PC-3 (cell line): Measurements from ENCODE around the gene F5. TPM values are rescaled to one million over a fixed set of nuclear protein-coding genes. Genes with fewer than 3 reads are reported as not detected.

ENCODE experiments used
- ATAC-seq: fragments of 200-7000 bp; cut with Tn5 transposase; 2 replicates; pipeline ENCODE4 v1.9.1; 2020; ENCODE audit warnings: mild to moderate bottlenecking, moderate library complexity
- BruUV-seq: library from RNA; stranded (reverse); fragments of 400-500 nt; replicated peaks from 2 replicates; lab custom pipeline; 2021; lab: Mats Ljungman, UMichigan
- CTCF ChIA-PET: fragments of 300-600 bp; sonication (Branson Sonifier 250); formaldehyde crosslinking; loops from one replicate; lab custom pipeline; 2022; ENCODE audit warnings: antibody characterized with exemption; lab: Charles Lee
- POLR2A ChIA-PET: fragments of 300-600 bp; sonication (Branson Sonifier 250); formaldehyde crosslinking; loops from one replicate; lab custom pipeline; 2022; ENCODE audit warnings: antibody characterized with exemption; ENCODE audit not compliant: unreplicated experiment; lab: Charles Lee
- DNase-seq: peaks from one replicate; pipeline ENCODE4 v3.0.0-alpha.2; 2015
- H2AFZ ChIP-seq: fragments of 300-600 bp; sonication (generic); 2 replicates; pipeline ENCODE4 v1.6.0; 2016; ENCODE audit warnings: antibody characterized with exemption, low read length
- H3F3A ChIP-seq: fragments of 300-600 bp; sonication (generic); one replicate; pipeline ENCODE4 v1.6.0; 2017; ENCODE audit warnings: antibody characterized with exemption, low read length, control low read depth, mild to moderate bottlenecking; ENCODE audit not compliant: unreplicated experiment
- H3K27ac ChIP-seq: fragments of 300-600 bp; sonication (generic); 2 replicates; pipeline ENCODE4 v1.5.1; 2016; ENCODE audit warnings: mild to moderate bottlenecking, low read length
- H3K27me3 ChIP-seq: fragments of 300-600 bp; sonication (generic); 2 replicates; pipeline ENCODE4 v1.6.1; 2016; ENCODE audit warnings: low read length, mixed read lengths
- H3K36me3 ChIP-seq: fragments of 300-600 bp; sonication (generic); 2 replicates; pipeline ENCODE4 v1.6.1; 2016; ENCODE audit warnings: low read depth, mixed run types, low read length, mixed read lengths
- H3K4me1 ChIP-seq: fragments of 300-600 bp; sonication (generic); 2 replicates; pipeline ENCODE4 v1.5.1; 2016; ENCODE audit warnings: low read length; ENCODE audit not compliant: insufficient read depth
- H3K4me2 ChIP-seq: fragments of 300-600 bp; sonication (generic); 2 replicates; pipeline ENCODE4 v1.6.0; 2016; ENCODE audit warnings: low read length
- H3K4me3 ChIP-seq: fragments of 300-600 bp; sonication (generic); 2 replicates; pipeline ENCODE4 v1.5.1; 2016; ENCODE audit warnings: mild to moderate bottlenecking, low read length, mixed read lengths
- H3K79me2 ChIP-seq: fragments of 300-600 bp; sonication (generic); 2 replicates; pipeline ENCODE4 v1.6.1; 2017; ENCODE audit warnings: low read length, mixed read lengths
- H3K9ac ChIP-seq: fragments of 300-600 bp; sonication (generic); 2 replicates; pipeline ENCODE4 v1.6.0; 2016; ENCODE audit warnings: mild to moderate bottlenecking, low read length
- H3K9me2 ChIP-seq: fragments of 300-600 bp; sonication (generic); replicated peaks from 2 replicates; pipeline ENCODE4 v1.6.1; 2016; ENCODE audit warnings: mixed run types, low read length, mixed read lengths
- H3K9me3 ChIP-seq: fragments of 300-600 bp; sonication (generic); 2 replicates; pipeline ENCODE4 v1.6.1; 2016; ENCODE audit warnings: low read length, mixed read lengths
- H4K20me1 ChIP-seq: fragments of 300-600 bp; sonication (generic); 2 replicates; pipeline ENCODE4 v1.6.1; 2016; ENCODE audit warnings: low read length, mixed read lengths
- EZH2 ChIP-seq: fragments of 300-600 bp; sonication (generic); IDR thresholded peaks from one replicate; pipeline ENCODE4 v1.6.1; 2017; ENCODE audit warnings: antibody characterized with exemption, mild to moderate bottlenecking, low read length; ENCODE audit not compliant: unreplicated experiment
- EZH2phosphoT487 ChIP-seq: fragments of 300-600 bp; sonication (generic); IDR thresholded peaks from 2 replicates; pipeline ENCODE4 v1.6.1; 2018; ENCODE audit warnings: mild to moderate bottlenecking, antibody characterized with exemption, low read length, borderline replicate concordance
- intact Hi-C: fragments of 100-400 bp; cut with micrococcal nuclease; formaldehyde crosslinking; loops from 2 replicates; pipeline ENCODE4 v1.9.0; 2023
- total RNA-seq: library from RNA; depleted of rRNA; stranded (reverse); fragments of >200 nt; gene quantifications from 2 replicates; pipeline ENCODE4 v1.2.3, GENCODE V29; 2014
- TF ChIP-seq, protein P1 (sequence below): fragments of 300-600 bp; sonication (generic); conservative IDR thresholded peaks from 2 replicates; pipeline ENCODE4 v1.5.1; 2017; ENCODE audit warnings: antibody characterized with exemption, low read depth, mild to moderate bottlenecking, low read length

F5 gene
- total RNA-seq, 1 experiment from 2014 or later = not detected

- no peak overlapping the region for H3K27ac ChIP-seq
- no peak overlapping the region for H3K4me2 ChIP-seq
- intact Hi-C loops = no loop called here
- no TSS peak for BruUV-seq
- no peaks in the 10 kb centered on the region for H3K36me3 ChIP-seq
- no peaks in the 10 kb centered on the region for H3K27me3 ChIP-seq
- H4K20me1 ChIP-seq = no peaks in the 10 kb centered on the region
- H3K9me3 ChIP-seq = no peaks in the 10 kb centered on the region
- TF ChIP-seq EZH2phosphoT487 (no peak), EZH2 (no peak)
- peaks cover 7% of the 10 kb centered on the region for H3K4me1 ChIP-seq
- ChIA-PET CTCF (no interaction called here), POLR2A (no interaction called here)
- DNase-seq = no peak
- no peaks in the 10 kb centered on the region for H3F3A ChIP-seq
- no peak overlapping the region for H2AFZ ChIP-seq
- ATAC-seq = no peak
- no peaks in the 10 kb centered on the region for H3K79me2 ChIP-seq
- no peak overlapping the region for H3K4me3 ChIP-seq
- H3K9me2 ChIP-seq = no peaks in the 10 kb centered on the region
- no peak overlapping the region for H3K9ac ChIP-seq
These were observed 93.0 kb downstream of the F5 start for GRCh38 chr1:169493251-169493650.

DNA sequence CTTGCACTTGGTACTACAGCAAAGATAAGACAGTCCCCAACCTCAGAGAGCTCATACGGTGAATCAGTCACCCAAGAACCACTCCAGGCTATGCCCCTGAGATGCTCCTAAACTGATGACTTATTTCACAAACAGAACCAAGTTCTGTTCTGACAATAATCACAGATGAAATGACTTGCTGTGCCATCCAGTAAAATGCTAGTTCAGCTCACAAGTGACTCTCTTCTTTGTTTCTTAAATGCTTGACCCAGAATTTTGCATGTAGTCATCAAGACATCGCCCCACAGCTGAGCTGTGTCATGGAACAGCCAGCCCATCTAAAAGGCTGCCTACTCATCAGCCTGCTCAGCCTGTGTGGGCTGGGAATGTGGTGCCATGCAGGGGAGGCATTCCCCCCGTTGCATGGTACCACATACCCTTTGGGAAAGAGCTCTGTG is 94.4 kb downstream of the F5 start:
- Histone ChIP-seq H3F3A (no peaks in the 10 kb centered on the region), H4K20me1 (no peaks in the 10 kb centered on the region), H3K9me3 (no peaks in the 10 kb centered on the region), H3K27ac (no peak overlapping the region), H3K9ac (no peak overlapping the region), H3K9me2 (no peaks in the 10 kb centered on the region), H2AFZ (no peak overlapping the region), H3K79me2 (0 out of 2 replicates have a peak, but pooled peaks cover 3% of the 10 kb centered on the region), H3K27me3 (no peaks in the 10 kb centered on the region), H3K4me3 (no peak overlapping the region), H3K4me1 (peaks cover 16% of the 10 kb centered on the region), H3K36me3 (no peaks in the 10 kb centered on the region), H3K4me2 (no peak overlapping the region)
- no peak for TF ChIP-seq EZH2phosphoT487
- no peak for TF ChIP-seq EZH2
- TF ChIP-seq, protein P1, sequence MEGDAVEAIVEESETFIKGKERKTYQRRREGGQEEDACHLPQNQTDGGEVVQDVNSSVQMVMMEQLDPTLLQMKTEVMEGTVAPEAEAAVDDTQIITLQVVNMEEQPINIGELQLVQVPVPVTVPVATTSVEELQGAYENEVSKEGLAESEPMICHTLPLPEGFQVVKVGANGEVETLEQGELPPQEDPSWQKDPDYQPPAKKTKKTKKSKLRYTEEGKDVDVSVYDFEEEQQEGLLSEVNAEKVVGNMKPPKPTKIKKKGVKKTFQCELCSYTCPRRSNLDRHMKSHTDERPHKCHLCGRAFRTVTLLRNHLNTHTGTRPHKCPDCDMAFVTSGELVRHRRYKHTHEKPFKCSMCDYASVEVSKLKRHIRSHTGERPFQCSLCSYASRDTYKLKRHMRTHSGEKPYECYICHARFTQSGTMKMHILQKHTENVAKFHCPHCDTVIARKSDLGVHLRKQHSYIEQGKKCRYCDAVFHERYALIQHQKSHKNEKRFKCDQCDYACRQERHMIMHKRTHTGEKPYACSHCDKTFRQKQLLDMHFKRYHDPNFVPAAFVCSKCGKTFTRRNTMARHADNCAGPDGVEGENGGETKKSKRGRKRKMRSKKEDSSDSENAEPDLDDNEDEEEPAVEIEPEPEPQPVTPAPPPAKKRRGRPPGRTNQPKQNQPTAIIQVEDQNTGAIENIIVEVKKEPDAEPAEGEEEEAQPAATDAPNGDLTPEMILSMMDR = no peak
- no TSS peak for BruUV-seq
- CTCF ChIA-PET = no interaction called here
- DNase-seq = no peak
- no peak for ATAC-seq
- intact Hi-C loops = no loop called here
- POLR2A ChIA-PET = no interaction called here

DNA sequence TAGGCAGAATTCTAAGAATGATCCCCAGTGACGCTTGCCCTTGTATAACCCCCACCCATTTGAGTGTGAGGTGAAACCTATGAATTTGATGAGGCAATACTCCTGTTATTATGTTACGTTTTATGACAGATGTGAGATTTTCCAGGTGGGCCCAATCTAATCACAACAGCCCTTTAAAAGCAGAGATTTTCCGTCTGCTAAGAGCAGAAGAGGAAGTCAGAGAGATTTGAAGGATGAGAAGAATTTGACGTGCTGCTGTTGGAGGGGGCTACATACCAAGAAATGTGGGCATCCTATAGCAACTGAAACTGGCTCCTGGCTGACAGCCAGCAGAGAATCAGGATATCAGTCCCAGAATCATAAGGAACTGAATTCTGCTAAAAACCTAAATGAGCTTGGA is 98.1 kb downstream of the F5 start:
- TF ChIP-seq, protein P1 = no peak
- TF ChIP-seq EZH2phosphoT487 (no peak), EZH2 (no peak)
- Histone ChIP-seq H3F3A (no peaks in the 10 kb centered on the region), H3K27ac (no peak overlapping the region), H3K4me2 (peak overlapping the region; percentile 88), H3K4me1 (peaks cover 41% of the 10 kb centered on the region), H4K20me1 (0 out of 2 replicates have a peak, but pooled peaks cover 11% of the 10 kb centered on the region), H3K27me3 (no peaks in the 10 kb centered on the region), H3K79me2 (peaks cover 27% of the 10 kb centered on the region), H3K4me3 (peak overlapping the region; percentile 76), H3K36me3 (no peaks in the 10 kb centered on the region), H3K9me3 (no peaks in the 10 kb centered on the region), H2AFZ (peak overlapping the region; percentile 84), H3K9ac (no peak overlapping the region), H3K9me2 (no peaks in the 10 kb centered on the region)
- intact Hi-C loops = loop anchor here (5.0 to 10.0 kb wide), 2 partner anchors 121 to 307 kb away; partner anchors contain the start of genes BLZF1, METTL18 and NME7
- ChIA-PET CTCF (interaction anchor here (0.5 kb wide), 1 partner anchor 22 kb away, joined by 3 read pairs; no protein-coding TSS in a partner anchor), POLR2A (no interaction called here)
- no peak for ATAC-seq
- no TSS peak for BruUV-seq
- no peak for DNase-seq
